AG09319 (cell line): Measurements from ENCODE around the gene MYEOV.

ENCODE experiments used
- DNase-seq: peaks from one replicate; pipeline ENCODE4 v3.0.0-alpha.2; 2010; ENCODE audit warnings: low read depth; ENCODE audit errors: extremely low read depth
- CTCF ChIP-seq: IDR thresholded peaks from 2 replicates; pipeline ENCODE4 v1.5.1; 2011; ENCODE audit warnings: low read depth, mild to moderate bottlenecking, inconsistent platforms, low read length, moderate library complexity

MYEOV gene

GRCh38 chr11:69344570-69345145 is 50.7 kb downstream of the MYEOV start:
- no peak for TF ChIP-seq CTCF
- DNase-seq, result no peak
